GM20000 (cell line): Measurements from ENCODE around the gene LRRTM3.
A peak's percentile ranks its signal among the peaks of the same experiment; 100 is the strongest.

Experiments used
- DNase-seq: peaks from one replicate; pipeline ENCODE4 v3.0.0; 2012; ENCODE audit warnings: low spot score
- CTCF ChIP-seq: IDR thresholded peaks from 2 replicates; pipeline ENCODE4 v1.5.1; 2012; ENCODE audit warnings: mild to moderate bottlenecking, control low read depth; ENCODE audit errors: extremely low read depth, missing control alignments

Gene LRRTM3

GRCh38 chr10:66925373-66925772, 463 bp upstream of the LRRTM3 start:
- no peak for TF ChIP-seq CTCF
- no peak for DNase-seq

GRCh38 chr10:66926841-66927240, 1.0 kb downstream of the LRRTM3 start:
- TF ChIP-seq CTCF = no peak
- no peak for DNase-seq

- no peak for DNase-seq
- no peak for TF ChIP-seq CTCF
These were observed 1.6 kb downstream of the LRRTM3 start for GRCh38 chr10:66927251-66927935.

- no peak for DNase-seq
- no peak for TF ChIP-seq CTCF
These were observed 2.3 kb downstream of the LRRTM3 start for GRCh38 chr10:66927971-66928770.

GRCh38 chr10:66928776-66929175, 2.9 kb downstream of the LRRTM3 start:
- no peak for DNase-seq
- TF ChIP-seq CTCF = no peak

- TF ChIP-seq CTCF = no peak
- no peak for DNase-seq
These were observed 3.5 kb downstream of the LRRTM3 start for GRCh38 chr10:66929375-66929774.

- TF ChIP-seq CTCF = no peak
- peak; percentile 25 for DNase-seq
These were observed 5.6 kb downstream of the LRRTM3 start for GRCh38 chr10:66931340-66931948.
